HepG2 (cell line): ENCODE measurements around the gene ZNHIT6. TPM values are rescaled to one million over a fixed set of nuclear protein-coding genes. Genes with fewer than 3 reads are reported as not detected.

Experiments
- ATF1 ChIP-seq: IDR thresholded peaks from 2 replicates; pipeline ENCODE4 v1.6.1; 2016; ENCODE audit warnings: mild to moderate bottlenecking, control low read depth
- CREB3 ChIP-seq: sonication (generic); formaldehyde crosslinking; IDR thresholded peaks from 2 replicates; pipeline ENCODE4 v1.5.0; 2020; ENCODE audit warnings: missing genetic modification reagents
- CREBL2 ChIP-seq: sonication (generic); formaldehyde crosslinking; IDR thresholded peaks from 2 replicates; pipeline ENCODE4 v1.8.1; 2023; ENCODE audit warnings: missing genetic modification reagents, mild to moderate bottlenecking, borderline replicate concordance
- DMAP1 ChIP-seq: IDR thresholded peaks from 2 replicates; pipeline ENCODE4 v1.6.1; 2016
- FOXK1 ChIP-seq: sonication (generic); formaldehyde crosslinking; IDR thresholded peaks from 2 replicates; pipeline ENCODE4 v1.4.0; 2020; ENCODE audit warnings: low read depth, missing genetic modification reagents, borderline replicate concordance
- HNF4A ChIP-seq: sonication (generic); formaldehyde crosslinking; IDR thresholded peaks from 2 replicates; pipeline ENCODE4 v1.4.0; 2020; ENCODE audit warnings: missing genetic modification reagents
- KLF13 ChIP-seq: sonication (generic); formaldehyde crosslinking; IDR thresholded peaks from 2 replicates; pipeline ENCODE4 v1.4.0; 2020; ENCODE audit warnings: mild to moderate bottlenecking, missing genetic modification reagents
- KLF6 ChIP-seq: IDR thresholded peaks from 2 replicates; pipeline ENCODE4 v1.8.0; 2016; ENCODE audit warnings: missing biosample characterization, missing genetic modification reagents
- MAZ ChIP-seq, 2 experiments: sonication (generic) in 1 of 2; formaldehyde crosslinking in 1 of 2; IDR thresholded peaks; 2 replicates each; pipeline versions ENCODE4 v1.5.0 to v1.6.1; 2012 to 2020; ENCODE audit warnings: low read depth in 2 of 2, mild to moderate bottlenecking in 2 of 2, borderline replicate concordance in 1 of 2, improper control_type of control experiment in 1 of 2, low read length in 1 of 2, missing genetic modification reagents in 1 of 2, moderate library complexity in 1 of 2
- MEIS2 ChIP-seq: sonication (generic); formaldehyde crosslinking; IDR thresholded peaks from 2 replicates; pipeline ENCODE4 v1.9.0; 2021; ENCODE audit warnings: mild to moderate bottlenecking, missing genetic modification reagents
- NCOR1 ChIP-seq: fragments of 200-600 bp; sonication (generic); IDR thresholded peaks from 2 replicates; pipeline ENCODE4 v1.7.0; 2017; ENCODE audit warnings: antibody characterized with exemption, low read length, borderline replicate concordance
- PAF1 ChIP-seq: IDR thresholded peaks from 2 replicates; pipeline ENCODE4 v1.6.1; 2016; ENCODE audit warnings: missing genetic modification reagents, missing compliant biosample characterization
- PITX1 ChIP-seq: sonication (generic); formaldehyde crosslinking; IDR thresholded peaks from 2 replicates; pipeline ENCODE4 v1.5.1; 2020; ENCODE audit warnings: mild to moderate bottlenecking, missing genetic modification reagents
- SNAPC2 ChIP-seq: sonication (generic); formaldehyde crosslinking; IDR thresholded peaks from 2 replicates; pipeline ENCODE4 v1.8.1; 2022; ENCODE audit warnings: mild to moderate bottlenecking, missing genetic modification reagents
- STAT5B ChIP-seq: sonication (generic); formaldehyde crosslinking; IDR thresholded peaks from 2 replicates; pipeline ENCODE4 v1.4.0; 2020; ENCODE audit warnings: missing genetic modification reagents
- TBX3 ChIP-seq: fragments of 450-650 bp; IDR thresholded peaks from 2 replicates; pipeline ENCODE4 v1.6.1; 2017; ENCODE audit warnings: antibody characterized with exemption, mild to moderate bottlenecking, inconsistent platforms, borderline replicate concordance
- TIGD3 ChIP-seq: sonication (generic); formaldehyde crosslinking; IDR thresholded peaks from 2 replicates; pipeline ENCODE4 v1.5.1; 2020; ENCODE audit warnings: mild to moderate bottlenecking, missing genetic modification reagents, borderline replicate concordance
- ZBTB38 ChIP-seq: sonication (generic); formaldehyde crosslinking; IDR thresholded peaks from 2 replicates; pipeline ENCODE4 v1.5.1; 2020; ENCODE audit warnings: mild to moderate bottlenecking, missing genetic modification reagents
- ZBTB46 ChIP-seq: sonication (generic); formaldehyde crosslinking; IDR thresholded peaks from 2 replicates; pipeline ENCODE4 v1.4.0; 2020; ENCODE audit warnings: mild to moderate bottlenecking, missing genetic modification reagents, borderline replicate concordance
- ZNF235 ChIP-seq: sonication (generic); formaldehyde crosslinking; IDR thresholded peaks from 2 replicates; pipeline ENCODE4 v1.8.1; 2023; ENCODE audit warnings: mild to moderate bottlenecking, missing genetic modification reagents, borderline replicate concordance
- ZNF343 ChIP-seq: sonication (generic); formaldehyde crosslinking; IDR thresholded peaks from 2 replicates; pipeline ENCODE4 v1.4.0; 2020; ENCODE audit warnings: mild to moderate bottlenecking, missing genetic modification reagents
- ZNF441 ChIP-seq: sonication (generic); formaldehyde crosslinking; IDR thresholded peaks from 2 replicates; pipeline ENCODE4 v1.7.0; 2021; ENCODE audit warnings: missing genetic modification reagents, borderline replicate concordance
- ZNF629 ChIP-seq: sonication (generic); formaldehyde crosslinking; conservative IDR thresholded peaks from 2 replicates; pipeline ENCODE4 v1.5.0; 2020; ENCODE audit warnings: missing genetic modification reagents
- ZNF644 ChIP-seq: IDR thresholded peaks from 2 replicates; pipeline ENCODE4 v1.6.1; 2016; ENCODE audit warnings: low read depth
- ZNF768 ChIP-seq: sonication (generic); formaldehyde crosslinking; IDR thresholded peaks from 2 replicates; pipeline ENCODE4 v1.4.0; 2020; ENCODE audit warnings: missing genetic modification reagents
- ZNF777 ChIP-seq: sonication (generic); formaldehyde crosslinking; IDR thresholded peaks from 2 replicates; pipeline ENCODE4 v1.4.0; 2020; ENCODE audit warnings: missing genetic modification reagents
- polyA plus RNA-seq, 8 experiments: library from polyadenylated mRNA; depleted of rRNA in 3 of 8; stranded (reverse) in 7 of 8; unstranded in 1 of 8; fragments of >200 nt; fragmentation: Illumina TruSeq in 4 of 8; extraction: Trizol in 4 of 8; gene quantifications; 2 replicates each; pipeline versions ENCODE4 v1.2.1 to v1.2.3, GENCODE V29; 2011 to 2016; ENCODE audit warnings: low read depth in 4 of 8, missing spikeins in 1 of 8, mixed read lengths in 1 of 8; ENCODE audit not compliant: insufficient read depth in 1 of 8
- total RNA-seq, 5 experiments: library from RNA; depleted of rRNA; stranded (reverse); fragments of >200 nt; fragmentation: Illumina TruSeq; extraction: Trizol; gene quantifications; 2 replicates each; pipeline ENCODE4 v1.2.3, GENCODE V29; 2016; ENCODE audit warnings: low read depth in 1 of 5
- TF ChIP-seq, protein P1 (sequence below): sonication (generic); formaldehyde crosslinking; IDR thresholded peaks from 2 replicates; pipeline ENCODE4 v1.5.1; 2020; ENCODE audit warnings: mild to moderate bottlenecking, moderate library complexity, missing genetic modification reagents

Gene ZNHIT6
- total and polyA plus RNA-seq, 2 of the 13 experiments (the other 11 are each of a cell fraction or from before 2014, with no cell fraction given) = 6.0 to 15.2 TPM

GRCh38 chr1:85681087-85681486 is 27.1 kb downstream of the ZNHIT6 start (continued):
- TF ChIP-seq MAZ (IDR thresholded peaks at IDR 0.05; ENCODE audit: borderline replicate concordance, low read depth, low read length) (no peak), MAZ (CRISPR knock-in tag; IDR thresholded peaks at IDR 0.05; ENCODE audit: low read depth) (no peak), ZNF235 (CRISPR knock-in tag) (no peak), NCOR1 (peak; percentile 85), TIGD3 (no peak), ZBTB38 (no peak), ZNF343 (no peak), ZNF629 (CRISPR knock-in tag) (no peak), PITX1 (CRISPR knock-in tag) (no peak), ZBTB46 (CRISPR knock-in tag) (no peak), FOXK1 (CRISPR knock-in tag) (peak; percentile 61; the same call in 1 of the 2 replicates), MEIS2 (CRISPR knock-in tag) (no peak; the same call in 1 of the 2 replicates), TBX3 (0 out of 2 replicates have a peak, but pooled peaks have one; percentile 12), ZNF441 (CRISPR knock-in tag) (peak; percentile 29; the same call in 1 of the 2 replicates), ZNF777 (CRISPR knock-in tag) (no peak), CREBL2 (CRISPR knock-in tag) (no peak), KLF13 (CRISPR knock-in tag) (no peak), STAT5B (CRISPR knock-in tag) (no peak), DMAP1 (CRISPR knock-in tag) (no peak), ZNF768 (no peak), PAF1 (no peak), HNF4A (CRISPR knock-in tag) (peak; percentile 85), SNAPC2 (CRISPR knock-in tag) (no peak), ZNF644 (CRISPR knock-in tag) (0 out of 2 replicates have a peak, but pooled peaks have one; percentile 31), ATF1 (CRISPR knock-in tag) (no peak), CREB3 (CRISPR knock-in tag) (no peak), KLF6 (CRISPR knock-in tag) (no peak)
- TF ChIP-seq, protein P1, sequence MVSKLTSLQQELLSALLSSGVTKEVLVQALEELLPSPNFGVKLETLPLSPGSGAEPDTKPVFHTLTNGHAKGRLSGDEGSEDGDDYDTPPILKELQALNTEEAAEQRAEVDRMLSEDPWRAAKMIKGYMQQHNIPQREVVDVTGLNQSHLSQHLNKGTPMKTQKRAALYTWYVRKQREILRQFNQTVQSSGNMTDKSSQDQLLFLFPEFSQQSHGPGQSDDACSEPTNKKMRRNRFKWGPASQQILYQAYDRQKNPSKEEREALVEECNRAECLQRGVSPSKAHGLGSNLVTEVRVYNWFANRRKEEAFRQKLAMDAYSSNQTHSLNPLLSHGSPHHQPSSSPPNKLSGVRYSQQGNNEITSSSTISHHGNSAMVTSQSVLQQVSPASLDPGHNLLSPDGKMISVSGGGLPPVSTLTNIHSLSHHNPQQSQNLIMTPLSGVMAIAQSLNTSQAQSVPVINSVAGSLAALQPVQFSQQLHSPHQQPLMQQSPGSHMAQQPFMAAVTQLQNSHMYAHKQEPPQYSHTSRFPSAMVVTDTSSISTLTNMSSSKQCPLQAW (CRISPR knock-in tag) = peak; percentile 46; the same call in 1 of the 2 replicates
